ENCODE results near the gene PPP1R7. TPM values are rescaled to one million over a fixed set of nuclear protein-coding genes. Genes with fewer than 3 reads are reported as not detected.
A peak's percentile ranks its signal among the peaks of the same experiment; 100 is the strongest.

The PPP1R7 gene
- total and polyA plus RNA-seq, 2 of the 4 experiments (the other 2 are of a cell fraction) = 60.8 to 70.0 TPM

- H4K91ac ChIP-seq (ENCODE audit: insufficient read depth, low read depth, low read length) = no peak overlapping the region
- no peaks in the 10 kb centered on the region for H3K9me3 ChIP-seq (ENCODE audit: control insufficient read depth, insufficient read depth, low read length)
- H2BK15ac ChIP-seq (ENCODE audit: low read depth, low read length) = no peak overlapping the region; the same call in 2 of the 3 replicates
- peaks cover 14% of the 10 kb centered on the region for H3K9me1 ChIP-seq (ENCODE audit: insufficient read depth, low read length)
- peak overlapping the region; percentile 29; the same call in 1 of the 2 replicates for H3K14ac ChIP-seq (replicated peaks; ENCODE audit: low read depth, low read length)
- intact Hi-C loops (cut with micrococcal nuclease) (no loop called here), dilution Hi-C loops (cut with HindIII; ENCODE audit: low sequenced_read_pairs, unreplicated experiment) (no loop called here), in situ Hi-C loops (cut with MboI; ENCODE audit: low sequenced_read_pairs) (no loop called here)
- POLR2A ChIA-PET (ENCODE audit: unreplicated experiment) = no interaction called here
- peak overlapping the region; percentile 70 for H2AK9ac ChIP-seq (replicated peaks; ENCODE audit: low read depth, low read length, poor library complexity)
- BruUV-seq (replicated peaks) = no TSS peak
- H2BK20ac ChIP-seq (ENCODE audit: low read depth, low read length) = no peak overlapping the region
- H3K18ac ChIP-seq (ENCODE audit: low read depth, low read length) = no peak overlapping the region
- no peak overlapping the region for H4K8ac ChIP-seq (ENCODE audit: low read depth in 2 of 2, low read length in 2 of 2)
- no peaks in the 10 kb centered on the region for H3K27me3 ChIP-seq (ENCODE audit: control insufficient read depth, insufficient read depth, low read length)
- H3K23ac ChIP-seq (ENCODE audit: low read depth, low read length) = no peak overlapping the region
- H2AFZ ChIP-seq (replicated peaks; ENCODE audit: low read length, poor library complexity) = peak overlapping the region; percentile 71
- peak overlapping the region; percentile 34; the same call in 1 of the 2 replicates for H2AK5ac ChIP-seq (ENCODE audit: low read depth, low read length)
- peak; percentile 87 for DNase-seq
- WGBS, 2 experiments (ENCODE audit: extremely low coverage in 2 of 2, insufficient read length in 1 of 2) = 54% methylated on average over 2 of the region's 9 CpGs; no CpG with 5 or more reads in 1 of the 2 experiments
- H3K4me3 ChIP-seq (ENCODE audit: insufficient read depth, low read depth, low read length) = no peak overlapping the region
- H2BK120ac ChIP-seq (ENCODE audit: low read depth, low read length) = no peak overlapping the region
- H3K4ac ChIP-seq (ENCODE audit: low read depth, low read length) = peak overlapping the region; percentile 19; the same call in 1 of the 2 replicates
- no peak overlapping the region for H3K56ac ChIP-seq (ENCODE audit: extremely low read depth, insufficient read depth, low read length)
- no peak overlapping the region for H3K9ac ChIP-seq (ENCODE audit: low read depth, low read length)
- H2BK5ac ChIP-seq (ENCODE audit: low read depth, low read length, poor library complexity, severe bottlenecking) = no peak overlapping the region
- TF ChIP-seq RCOR1 (IDR thresholded peaks at IDR 0.05; ENCODE audit: insufficient replicate concordance, low read length) = no peak
- TF ChIP-seq BHLHE40 (IDR thresholded peaks at IDR 0.05; ENCODE audit: low read depth, low read length) = peak; percentile 81
- no peak for TF ChIP-seq MAFK (IDR thresholded peaks at IDR 0.05; ENCODE audit: low read depth, low read length)
- TF ChIP-seq, protein P1, sequence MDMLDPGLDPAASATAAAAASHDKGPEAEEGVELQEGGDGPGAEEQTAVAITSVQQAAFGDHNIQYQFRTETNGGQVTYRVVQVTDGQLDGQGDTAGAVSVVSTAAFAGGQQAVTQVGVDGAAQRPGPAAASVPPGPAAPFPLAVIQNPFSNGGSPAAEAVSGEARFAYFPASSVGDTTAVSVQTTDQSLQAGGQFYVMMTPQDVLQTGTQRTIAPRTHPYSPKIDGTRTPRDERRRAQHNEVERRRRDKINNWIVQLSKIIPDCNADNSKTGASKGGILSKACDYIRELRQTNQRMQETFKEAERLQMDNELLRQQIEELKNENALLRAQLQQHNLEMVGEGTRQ (IDR thresholded peaks at IDR 0.05; ENCODE audit: low read depth, low read length) = peak; percentile 85
- TF ChIP-seq POLR2A (IDR thresholded peaks at IDR 0.05; ENCODE audit: low read depth, low read length) = no peak
- H4K20me1 ChIP-seq (ENCODE audit: insufficient read depth, low read length) = peaks cover 8% of the 10 kb centered on the region
- peaks cover 7 to 23% of the 10 kb centered on the region in 2 experiments; a peak in 2 of 4 replicates for H3K79me1 ChIP-seq (ENCODE audit: low read depth in 1 of 2, low read length in 2 of 2)
- CTCF ChIA-PET = no interaction called here
- peaks cover 38% of the 10 kb centered on the region for H3K36me3 ChIP-seq (ENCODE audit: control insufficient read depth, insufficient read depth, low read length)
- H3K4me2 ChIP-seq (ENCODE audit: low read depth, low read length) = peak overlapping the region; percentile 0; the same call in 1 of the 2 replicates
- H4K5ac ChIP-seq (ENCODE audit: low read depth, low read length) = no peak overlapping the region
- no peak overlapping the region for H3K27ac ChIP-seq (ENCODE audit: insufficient read depth, low read length)
- peak; percentile 93 for ATAC-seq (ENCODE audit: low read depth)
- peaks cover 9% of the 10 kb centered on the region for H3K4me1 ChIP-seq (ENCODE audit: control insufficient read depth, insufficient read depth, low read length)
Observed at GRCh38 chr2:241161646-241162281, 11.5 kb downstream of the PPP1R7 start.

Data from IMR-90 (cell line).